Retina (tissue), 1 donor: Measurements from ENCODE around the gene ALDH4A1.
"Not testable (repeated sequence)": the region's sequence is repeated elsewhere in the genome, so short reads cannot be mapped to it uniquely, and the experiment has no call there.

Experiments
- DNase-seq: peaks from one replicate; pipeline ENCODE4 v3.0.0-alpha.2; 2016

ALDH4A1 gene

DNA sequence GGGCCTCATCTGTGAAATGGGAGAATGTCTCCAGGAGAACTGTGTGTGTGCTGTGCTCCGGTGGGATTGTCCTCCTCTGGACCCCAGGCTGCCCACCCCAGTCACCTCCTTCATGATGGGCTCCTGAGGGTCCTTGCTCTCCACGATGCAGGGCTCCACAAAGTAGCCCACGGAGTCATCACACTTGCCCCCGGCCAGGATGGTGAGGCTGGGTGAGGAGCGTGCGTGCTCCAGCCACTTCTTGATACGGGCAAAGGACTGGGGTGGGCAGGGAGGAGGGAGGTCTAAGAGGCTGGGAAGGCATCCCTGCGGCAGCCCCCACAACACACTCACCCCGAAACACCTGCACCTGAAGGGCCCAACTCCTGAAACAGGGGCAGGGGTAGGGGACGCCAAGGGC, 26.1 kb downstream of the ALDH4A1 start:
- DNase-seq, result no peak

DNA sequence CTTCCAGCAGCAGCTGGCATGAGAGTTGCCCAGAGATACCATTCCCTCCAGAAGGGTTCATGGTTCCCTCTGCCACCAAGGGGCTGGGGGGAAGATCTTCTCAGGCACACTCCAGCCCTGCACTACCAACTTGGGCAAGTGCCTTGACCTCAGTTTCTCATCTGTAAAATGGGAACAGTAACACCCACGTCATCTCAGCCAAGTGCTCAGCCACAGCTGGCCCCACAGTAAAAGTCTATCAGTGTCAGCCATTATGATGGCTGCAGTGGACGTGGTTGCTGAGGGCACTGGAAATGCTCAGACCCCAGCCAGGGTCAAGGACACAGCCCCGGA, 26.6 kb downstream of the ALDH4A1 start:
- no peak for DNase-seq

DNA sequence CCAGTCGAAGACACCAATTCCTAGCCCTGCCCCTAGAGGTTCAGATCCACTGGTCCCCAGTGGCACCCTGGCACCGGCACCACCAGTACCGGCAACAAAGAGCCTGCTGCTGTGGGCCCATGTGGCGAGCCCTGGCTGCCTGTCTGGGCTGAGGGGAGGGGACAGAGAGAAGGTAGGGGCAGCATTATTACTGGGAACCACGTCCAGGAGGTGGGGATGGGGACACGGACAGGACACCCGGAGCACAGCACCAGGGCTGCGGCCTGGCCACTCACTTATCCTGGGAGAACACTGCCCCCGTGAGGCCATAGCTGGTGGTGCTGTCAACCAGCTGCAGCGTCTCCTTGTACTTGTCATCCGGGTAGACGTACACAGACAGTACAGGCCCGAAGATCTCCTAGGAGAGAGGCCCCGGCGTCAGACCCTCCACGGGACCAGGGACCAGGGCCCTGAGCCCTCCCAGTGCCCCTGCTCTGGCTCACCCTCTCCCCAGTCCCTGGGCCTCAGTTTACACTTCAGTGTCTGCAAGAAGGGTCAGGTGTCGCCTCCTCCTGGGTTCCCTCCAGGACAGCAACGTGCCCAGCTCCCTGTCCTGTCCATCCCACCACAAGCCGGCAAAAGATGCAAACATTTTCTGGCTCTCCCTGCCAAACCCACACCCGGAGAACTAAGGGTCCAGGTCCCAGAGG, 27.1 kb downstream of the ALDH4A1 start:
- peak; percentile 83 for DNase-seq

DNA sequence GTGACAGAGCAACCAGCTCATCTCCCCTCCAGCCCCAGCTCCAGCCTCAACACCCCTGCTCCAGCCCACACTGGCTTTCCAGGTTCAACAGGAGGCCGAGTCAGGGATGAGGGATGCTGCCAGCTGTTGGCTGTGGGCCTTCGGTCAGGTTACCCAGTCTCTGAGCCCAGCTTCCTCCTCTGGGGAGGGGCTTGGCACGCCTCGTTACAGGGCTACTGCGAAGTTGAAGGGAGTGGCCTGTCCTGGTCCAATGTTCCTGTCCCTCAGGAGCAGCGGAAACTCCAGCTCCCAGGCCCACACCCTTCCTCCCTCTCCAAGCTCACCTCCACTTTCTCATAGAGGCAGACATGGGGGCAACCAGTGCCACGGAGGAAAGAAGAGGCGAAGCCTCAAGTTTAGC, 27.8 kb downstream of the ALDH4A1 start:
- DNase-seq, result no peak

DNA sequence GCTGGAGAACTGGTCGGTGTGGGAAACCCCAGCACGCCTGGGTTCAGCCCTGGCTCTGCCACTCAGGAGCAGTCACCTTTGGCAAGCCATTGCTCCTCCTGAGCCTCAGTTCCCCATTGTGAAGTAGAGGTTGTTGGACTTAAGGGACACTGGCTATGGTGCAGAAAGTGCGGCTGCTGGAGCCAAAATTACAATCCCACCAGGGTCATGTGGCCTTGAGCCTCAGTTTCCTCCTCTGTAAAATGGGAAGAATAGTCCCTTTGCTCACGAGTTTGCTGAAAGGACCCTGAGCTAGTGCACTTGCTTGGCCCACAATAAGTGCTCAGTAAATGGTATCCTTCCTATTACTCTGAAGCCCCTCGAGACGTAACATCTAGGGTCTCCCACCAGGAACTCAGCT, 28.3 kb downstream of the ALDH4A1 start:
- DNase-seq, result no peak

DNA sequence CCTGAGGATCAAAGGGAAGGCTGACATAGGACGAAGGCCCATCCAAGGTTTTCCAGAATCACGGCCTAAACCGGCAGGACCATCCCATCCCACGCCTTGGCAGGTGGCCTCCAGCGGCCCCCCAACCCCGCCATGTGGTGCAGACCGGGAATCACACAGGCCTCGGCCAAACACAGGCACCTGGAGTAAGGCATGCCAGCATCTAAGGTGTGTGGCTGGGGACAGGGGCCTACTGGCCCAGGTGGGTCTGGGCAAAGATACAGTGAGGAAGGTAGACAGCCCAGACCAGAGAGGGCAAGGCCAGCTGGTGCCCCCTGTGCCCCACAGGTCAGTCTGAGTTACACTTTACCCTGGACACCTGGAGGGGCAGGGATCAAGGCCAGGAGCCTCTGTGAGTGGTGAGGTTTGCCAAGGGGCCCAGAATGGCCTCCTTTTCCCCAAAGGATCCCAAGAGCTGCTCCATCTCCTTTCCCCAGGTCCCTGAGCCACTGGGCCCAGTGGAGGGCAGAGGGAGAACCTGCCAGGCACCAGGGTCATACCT, 30.2 kb downstream of the ALDH4A1 start:
- no peak for DNase-seq

DNA sequence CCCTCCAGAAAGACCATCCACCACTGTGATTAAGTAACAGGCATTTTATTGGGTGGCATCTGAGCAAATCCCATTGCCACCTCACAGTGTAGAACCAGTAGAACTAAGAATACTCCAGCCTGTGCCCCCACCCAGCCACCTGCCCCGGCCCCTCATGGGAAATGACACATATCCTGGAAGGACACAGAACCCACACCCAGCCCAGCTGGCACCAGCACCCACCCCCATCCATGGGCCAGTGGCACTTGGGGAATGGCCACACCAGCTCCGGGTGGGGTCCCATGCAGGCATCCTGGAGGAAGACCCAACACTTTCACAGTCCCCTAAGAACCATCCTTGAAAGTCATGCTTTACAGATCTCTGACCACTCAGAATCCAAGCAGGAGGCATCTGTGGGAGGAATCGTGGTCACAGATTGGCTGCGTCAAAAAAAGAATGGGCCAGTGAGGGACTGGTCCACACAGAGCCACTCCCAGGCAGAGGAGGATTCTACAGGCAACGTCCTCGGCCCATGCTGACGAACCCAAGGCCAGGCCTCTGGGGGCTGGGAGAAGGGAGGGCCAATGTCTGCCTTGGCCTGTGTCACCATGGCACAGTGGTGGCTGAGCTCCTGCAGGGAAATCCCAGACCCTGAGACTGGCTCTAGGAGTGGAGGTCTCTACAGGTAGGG, 30.8 kb downstream of the ALDH4A1 start:
- no peak for DNase-seq

DNA sequence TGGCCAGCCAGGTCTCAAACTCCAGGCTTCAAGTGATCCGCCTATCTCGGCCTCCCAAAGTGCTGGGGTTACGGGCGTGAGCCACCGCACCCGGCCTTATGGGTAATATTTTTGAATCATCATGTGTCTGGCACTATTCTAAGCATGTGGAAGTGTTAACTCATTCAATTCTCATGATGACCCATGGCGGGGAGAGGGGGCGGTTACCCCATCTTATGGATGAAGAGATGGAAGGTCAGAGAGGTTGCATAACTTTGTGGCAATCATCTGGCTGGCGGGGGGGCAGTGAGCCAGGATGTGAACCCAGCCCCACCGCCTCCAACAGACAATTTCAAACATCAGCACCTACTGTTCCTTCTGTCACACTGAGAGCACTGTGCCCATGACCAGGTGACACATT, 31.4 kb downstream of the ALDH4A1 start:
- no peak for DNase-seq

DNA sequence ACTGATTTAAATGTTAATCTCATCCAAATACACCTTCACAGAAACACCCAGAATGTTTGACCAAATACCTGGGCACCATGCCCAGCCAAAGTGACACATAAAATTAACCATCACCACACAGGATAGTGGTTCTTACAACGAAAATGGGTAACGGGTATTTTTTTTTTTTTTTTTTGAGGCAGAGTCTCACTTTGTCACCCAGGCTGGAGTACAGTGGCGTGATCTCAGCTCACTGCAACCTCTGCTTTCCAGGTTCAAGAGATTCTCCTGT, 31.8 kb downstream of the ALDH4A1 start:
- DNase-seq, result not testable (repeated sequence)

DNA sequence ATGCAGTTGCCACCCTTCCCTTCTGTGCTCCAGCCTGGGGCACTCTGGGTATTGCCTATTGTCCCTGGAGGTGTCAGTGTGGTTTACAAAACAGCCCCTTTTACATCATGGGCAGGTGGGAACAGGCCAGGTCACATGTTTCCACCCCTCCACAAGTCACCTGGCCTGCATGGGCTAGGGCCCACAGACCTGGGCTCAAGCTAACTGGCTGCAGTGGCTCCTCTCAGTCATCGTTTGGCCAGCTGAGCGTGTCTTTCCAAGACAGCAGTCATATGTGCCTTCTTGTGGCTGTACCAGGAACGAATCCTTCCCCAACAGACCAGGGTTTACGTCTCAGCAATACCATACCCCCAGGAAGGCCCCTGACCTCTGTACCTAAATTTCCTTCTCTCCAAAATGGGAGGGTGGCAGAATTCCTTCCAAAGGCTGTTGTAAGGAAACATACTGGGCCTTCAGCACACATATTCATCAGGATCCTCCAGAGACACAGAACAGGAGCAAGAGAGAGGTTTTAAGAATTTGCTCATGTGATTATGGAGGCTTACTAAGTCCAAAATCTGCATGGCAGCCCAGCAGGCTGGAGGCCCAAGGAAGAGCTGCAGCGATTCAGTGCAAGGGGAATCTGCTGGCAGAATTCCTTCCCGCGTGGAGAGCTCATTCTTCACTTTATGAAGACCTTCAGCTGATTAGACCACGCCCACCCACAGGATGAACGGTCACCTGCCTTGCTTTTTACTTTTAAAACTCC, 32.3 kb downstream of the ALDH4A1 start:
- no peak for DNase-seq

DNA sequence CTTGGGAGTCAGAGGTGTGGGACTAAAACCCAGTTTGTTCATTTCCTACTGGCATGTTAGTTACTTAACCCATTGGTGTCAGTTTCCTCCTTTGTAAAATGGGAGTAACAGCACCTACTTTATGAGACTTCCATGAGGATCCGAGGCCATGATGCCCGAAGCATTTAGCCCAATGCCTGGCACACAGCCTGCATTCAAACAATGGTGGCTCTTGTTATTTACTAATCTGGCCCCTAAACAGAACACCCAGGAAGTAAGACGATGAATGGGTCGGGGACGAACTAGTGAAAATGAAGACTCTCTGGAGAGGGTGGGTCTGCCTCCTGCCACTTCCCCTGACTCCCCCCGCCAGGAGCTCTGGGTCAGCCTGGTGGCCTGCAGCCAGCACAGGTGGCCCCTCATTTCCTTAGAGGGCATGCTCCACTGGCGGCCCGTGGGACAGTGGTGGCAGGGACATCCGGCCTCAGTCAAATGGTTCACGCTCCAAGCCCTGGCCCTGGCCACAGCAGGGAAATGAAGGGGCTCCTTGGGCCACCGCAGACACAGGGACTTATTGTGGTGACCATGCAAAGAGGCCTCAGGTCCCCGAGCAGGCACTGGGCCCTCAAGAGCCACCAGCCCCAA, 33.4 kb downstream of the ALDH4A1 start:
- no peak for DNase-seq

DNA sequence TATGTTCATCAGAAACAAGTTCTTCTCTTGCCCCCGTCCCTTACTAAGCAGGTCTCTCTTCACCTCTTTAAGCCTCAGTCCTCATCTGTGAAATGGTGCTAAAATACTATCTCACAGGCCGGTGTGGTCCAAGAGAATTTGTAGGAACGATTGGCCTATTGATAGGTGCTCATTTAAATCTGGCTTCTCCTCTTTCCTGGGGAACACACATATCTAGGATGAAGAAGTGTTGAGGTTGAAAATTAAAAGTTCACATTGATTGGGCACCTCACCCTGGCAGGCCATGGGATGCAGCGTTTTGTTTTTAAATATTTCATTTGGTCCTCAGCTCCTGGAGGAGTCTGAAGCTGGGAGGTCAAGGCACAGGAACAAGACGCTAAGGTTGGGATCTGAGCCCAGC, 34.0 kb downstream of the ALDH4A1 start:
- no peak for DNase-seq

DNA sequence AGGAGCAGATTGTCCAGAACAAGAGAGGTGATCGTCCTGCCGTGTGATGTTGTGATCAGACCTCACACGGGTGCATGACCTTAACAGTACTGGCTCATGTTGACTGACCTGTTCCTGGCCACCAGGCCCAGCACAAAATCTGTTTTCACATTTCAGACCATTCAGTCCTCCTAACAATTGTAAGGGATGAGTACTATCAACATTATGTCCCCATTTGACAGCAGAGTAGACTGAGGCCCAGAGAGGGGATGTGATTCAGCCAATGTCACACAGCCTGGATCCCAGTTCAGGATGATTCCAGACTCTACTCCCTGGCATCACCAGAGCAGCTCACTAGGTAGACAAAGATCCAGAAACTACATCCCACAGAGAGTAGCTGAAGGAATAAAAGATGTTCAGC, 35.5 kb downstream of the ALDH4A1 start:
- DNase-seq, result no peak

DNA sequence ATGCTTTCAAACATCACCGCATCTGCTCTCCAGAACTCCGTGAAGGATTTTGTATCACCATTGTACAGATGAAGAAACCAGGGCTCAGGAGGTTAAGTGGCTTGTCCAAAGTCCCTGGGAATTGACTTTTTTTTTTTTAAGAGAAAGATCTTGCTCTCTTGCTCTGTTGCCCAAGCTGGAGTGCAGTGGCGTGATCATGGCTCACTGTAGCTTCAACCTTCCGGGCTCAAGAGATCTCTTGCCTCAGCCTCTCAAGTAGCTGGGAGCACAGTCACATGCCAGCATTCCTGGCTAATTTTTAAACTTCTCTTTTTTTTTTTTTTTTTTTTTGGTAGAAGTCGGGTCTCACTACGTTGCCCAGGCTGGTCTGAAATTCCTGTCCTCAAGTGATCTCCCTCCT, 36.0 kb downstream of the ALDH4A1 start:
- DNase-seq, result no peak

DNA sequence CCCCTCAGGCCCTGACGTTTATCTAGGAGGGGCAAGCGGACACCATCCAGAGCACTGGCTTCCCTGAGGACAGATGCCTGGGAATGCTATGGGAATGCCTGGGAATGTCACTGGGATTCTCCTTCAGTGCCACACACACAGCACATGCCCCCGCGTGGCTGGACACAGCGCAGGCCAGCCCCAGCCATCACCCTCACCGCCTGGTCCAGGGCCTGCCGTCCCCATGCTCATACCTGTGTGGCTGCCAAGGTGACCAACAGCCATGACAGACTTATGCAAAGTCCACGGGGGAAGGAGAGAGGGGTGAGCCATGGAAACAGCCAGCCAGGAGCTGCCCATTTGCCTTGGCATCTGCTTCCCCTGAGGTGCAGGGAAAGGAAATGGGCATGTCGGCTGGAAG, 37.2 kb downstream of the ALDH4A1 start:
- no peak for DNase-seq

DNA sequence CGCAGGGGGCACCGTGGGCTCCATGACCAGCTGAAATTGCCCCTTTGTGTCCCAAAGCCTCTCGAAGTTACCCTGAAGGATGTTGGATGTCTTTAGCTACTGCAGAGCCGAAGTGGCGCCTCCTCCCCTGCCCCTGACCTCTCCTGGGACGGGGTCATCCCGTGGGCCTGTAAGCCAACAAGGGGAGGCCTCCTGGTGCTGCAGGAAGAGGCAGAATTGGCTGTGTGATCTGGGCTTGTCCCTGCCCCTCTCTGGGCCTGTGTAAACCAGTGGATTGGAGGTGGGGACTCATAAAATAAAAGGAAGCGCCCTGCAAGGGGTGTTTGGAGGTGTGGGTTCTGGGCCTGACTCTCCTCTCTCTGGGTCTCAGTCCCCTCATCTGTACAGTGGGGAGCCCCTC, 40.8 kb downstream of the ALDH4A1 start:
- no peak for DNase-seq

DNA sequence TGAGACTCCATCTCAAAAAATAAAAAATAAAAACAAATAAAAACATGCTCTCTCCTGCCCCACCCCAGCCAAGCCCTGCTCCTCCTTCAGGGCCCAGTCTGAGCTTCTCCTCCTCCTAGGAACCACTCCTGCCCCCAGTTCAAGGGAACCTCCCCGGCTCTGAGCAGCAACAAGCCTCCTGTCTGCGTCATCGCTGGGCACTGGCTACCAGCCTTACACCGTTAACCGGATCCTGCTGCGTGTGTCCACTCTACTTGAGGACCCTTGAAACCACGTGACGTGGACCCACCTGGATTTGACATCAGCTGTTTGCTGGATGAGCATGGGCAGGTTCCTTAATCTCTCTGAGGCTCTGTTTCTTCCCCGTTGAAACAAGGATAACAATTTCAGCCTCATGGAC, 41.3 kb downstream of the ALDH4A1 start:
- no peak for DNase-seq

DNA sequence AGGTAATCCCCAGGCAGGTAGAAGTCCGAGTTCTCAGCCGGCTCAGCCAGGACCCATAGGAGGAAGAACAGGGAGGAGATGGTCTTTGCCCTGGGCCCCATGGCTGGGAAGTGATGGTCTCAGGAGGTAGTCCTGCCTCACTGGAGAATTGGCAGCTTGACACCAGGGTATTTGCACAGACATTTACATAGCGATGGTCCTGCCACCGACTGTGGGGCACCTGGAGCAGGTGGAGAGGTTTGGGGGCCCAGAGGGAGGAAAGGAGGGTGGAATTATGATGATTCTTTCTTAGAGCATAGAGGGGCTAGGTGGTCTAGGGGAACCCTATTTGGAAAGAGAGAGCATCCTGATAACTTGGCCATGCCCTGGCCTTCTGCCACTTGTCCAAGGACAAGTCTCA, 42.8 kb downstream of the ALDH4A1 start, which contains the start of gene TAS1R2:
TAS1R2 (minus strand) TSS at position 101 of the 400 bp plus-strand sequence; CDS start at position 101, 0 bp downstream.
- DNase-seq, result no peak

DNA sequence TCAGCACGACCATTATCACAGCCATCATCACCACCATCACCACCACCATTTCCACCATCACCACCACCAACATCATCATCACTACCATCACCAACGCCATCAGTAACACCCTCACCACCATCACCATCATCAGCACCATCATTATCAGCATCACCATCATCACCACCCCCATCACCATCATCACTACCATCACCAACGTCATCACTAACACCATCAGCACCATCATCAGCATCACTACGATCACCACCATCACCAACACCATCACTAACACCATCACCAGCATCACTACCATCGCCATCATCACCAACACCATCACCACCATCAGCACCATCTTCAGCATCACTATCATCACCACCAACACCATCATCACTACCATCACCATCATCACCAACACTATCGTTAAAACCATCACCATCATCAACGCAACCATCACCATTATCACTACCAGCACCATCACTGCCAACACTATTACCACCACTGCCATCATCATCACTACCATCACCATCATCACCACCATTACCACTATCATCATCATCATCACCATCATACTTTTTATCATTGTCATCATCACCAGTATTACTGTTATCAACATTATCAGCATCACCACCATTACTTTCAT, 44.2 kb downstream of the ALDH4A1 start:
- DNase-seq, result no peak

DNA sequence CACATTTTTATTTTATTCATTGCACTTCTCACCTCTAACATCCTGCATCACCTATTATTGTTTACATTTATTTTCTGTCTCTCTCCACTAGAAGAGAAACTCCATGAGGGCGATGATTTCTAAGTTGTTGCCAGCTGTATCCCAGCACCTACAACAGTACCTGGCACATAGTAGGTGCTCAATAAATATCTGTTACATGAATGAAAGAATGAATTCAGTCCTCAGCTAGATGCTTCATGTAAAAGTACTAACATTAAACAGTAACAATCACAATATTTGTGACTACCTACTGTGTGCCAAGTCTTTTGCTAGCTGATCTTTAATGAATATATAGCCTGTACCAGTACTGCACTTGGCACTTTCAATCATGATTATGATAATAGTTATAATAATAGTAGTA, 45.9 kb downstream of the ALDH4A1 start:
- no peak for DNase-seq

DNA sequence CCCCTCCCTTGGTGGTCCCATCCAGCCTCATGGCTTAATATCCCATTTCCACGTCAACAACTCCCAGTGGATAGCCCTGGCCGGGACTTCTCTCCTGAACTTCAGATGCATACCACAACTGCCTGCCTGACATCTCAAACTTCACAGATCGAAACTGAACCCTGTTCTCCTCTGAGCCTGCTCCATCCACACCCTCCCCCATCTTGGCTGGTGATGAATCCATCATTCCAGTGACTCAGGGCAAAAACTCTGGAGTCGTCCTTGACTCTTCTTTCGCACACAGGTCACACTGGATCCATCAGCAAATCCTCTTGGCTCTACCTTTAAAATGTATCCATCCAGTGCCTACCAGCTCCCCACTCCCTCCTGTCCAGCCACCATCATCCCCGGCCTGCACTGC, 46.8 kb downstream of the ALDH4A1 start:
- DNase-seq, result no peak

DNA sequence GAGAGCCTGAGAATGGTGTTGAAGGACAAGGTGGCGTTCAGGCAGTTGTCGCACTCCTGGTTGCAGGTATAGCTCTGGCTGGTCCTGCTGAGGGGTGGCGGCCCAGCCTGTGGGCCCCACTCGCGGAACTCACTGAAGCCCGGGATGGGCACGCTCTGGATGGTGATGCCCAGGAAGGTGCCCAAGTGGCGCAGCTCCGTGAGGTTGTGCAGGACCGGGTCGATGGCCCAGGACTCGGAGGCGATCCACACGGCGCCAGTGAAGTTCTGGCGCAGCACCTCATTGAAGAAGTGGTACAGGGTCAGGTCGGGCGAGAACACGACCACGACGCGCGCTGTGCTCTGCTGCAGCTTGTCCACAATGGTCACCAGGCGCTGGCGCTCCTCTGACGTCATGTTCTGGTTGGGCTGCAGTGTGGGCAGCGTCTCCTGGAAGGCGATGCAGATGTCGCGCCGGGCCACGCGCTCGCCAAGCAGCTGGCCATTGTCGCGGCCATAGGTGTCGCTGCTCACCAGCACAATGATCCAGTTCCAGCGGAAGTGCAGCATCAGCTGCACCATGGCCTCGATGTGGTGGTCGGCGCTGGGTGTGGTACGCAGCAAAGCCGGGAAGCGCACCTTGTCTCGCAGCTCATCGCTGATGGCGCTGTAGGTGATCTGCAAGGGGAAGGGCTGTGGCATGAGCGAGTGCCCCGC, 47.9 kb downstream of the ALDH4A1 start:
- DNase-seq, result no peak

DNA sequence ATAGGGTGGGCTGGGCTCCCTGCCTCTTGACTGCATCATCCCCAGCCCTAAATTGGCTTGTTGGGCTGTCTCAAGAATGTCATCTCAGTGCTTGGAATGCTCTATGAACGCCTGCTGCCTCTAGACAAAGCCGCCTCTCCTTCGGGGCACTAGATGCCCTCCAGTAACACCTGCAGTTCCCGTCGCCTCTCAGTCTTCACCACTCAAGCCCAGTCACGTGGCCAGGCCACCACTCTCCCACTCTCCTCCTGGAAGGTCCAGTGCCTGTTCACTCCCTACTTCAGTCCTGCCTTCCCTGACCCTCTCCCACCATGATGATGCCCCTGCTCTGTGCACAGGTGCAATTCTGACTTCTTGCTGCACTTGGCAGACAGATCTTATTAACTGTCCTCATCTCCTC, 49.9 kb downstream of the ALDH4A1 start:
- DNase-seq, result no peak
